Stomach smooth muscle (tissue), 2 donors: ENCODE measurements around the gene ZC3H8.

Source experiments
- H3K27ac ChIP-seq: one replicate; pipeline ENCODE4 v1.7.0; 2013; ENCODE audit warnings: mild to moderate bottlenecking, low read length, inconsistent platforms
- H3K27me3 ChIP-seq, 2 donors: one replicate each; pipeline ENCODE4 v1.7.0; 2013; ENCODE audit warnings: low read length in 2 of 2; ENCODE audit not compliant: insufficient read depth in 2 of 2, control insufficient read depth in 1 of 2
- H3K36me3 ChIP-seq, 2 donors: one replicate each; pipeline ENCODE4 v1.7.0; 2013; ENCODE audit warnings: low read length in 2 of 2; ENCODE audit not compliant: control insufficient read depth in 2 of 2, insufficient read depth in 2 of 2
- H3K4me1 ChIP-seq: one replicate; pipeline ENCODE4 v1.7.0; 2013; ENCODE audit warnings: low read length; ENCODE audit not compliant: control insufficient read depth, insufficient read depth
- H3K4me3 ChIP-seq, 2 donors: one replicate each; pipeline ENCODE4 v1.7.0; 2013; ENCODE audit warnings: low read length in 2 of 2
- H3K9ac ChIP-seq, 2 donors: one replicate each; pipeline ENCODE4 v1.7.0; 2013; ENCODE audit warnings: low read length in 2 of 2, mild to moderate bottlenecking in 1 of 2
- H3K9me3 ChIP-seq, 2 donors: one replicate each; pipeline ENCODE4 v1.7.0; 2013; ENCODE audit warnings: low read length in 2 of 2; ENCODE audit not compliant: control insufficient read depth in 2 of 2
- donor health status: healthy.
- donor health status: Pancreatic carcinoma.

Gene ZC3H8

DNA sequence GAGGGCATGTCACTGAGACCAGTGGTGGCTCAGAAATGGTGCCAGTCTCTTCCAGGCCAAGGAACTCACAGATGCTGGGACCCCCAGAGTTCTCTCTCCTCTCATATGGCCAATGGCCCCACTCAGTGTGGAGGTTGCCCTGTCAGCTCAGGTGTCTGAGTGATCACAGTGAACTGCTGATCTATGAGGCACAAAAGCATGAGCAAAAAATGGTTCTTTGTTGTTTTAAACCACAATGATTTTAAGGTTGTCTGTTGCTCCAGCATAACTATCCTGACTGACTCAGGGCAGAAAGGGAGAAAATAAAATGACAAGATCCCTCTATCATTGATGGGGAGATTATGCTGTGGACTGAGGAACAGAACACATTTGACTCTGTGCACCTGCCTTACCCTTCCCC, 58.9 kb downstream of the ZC3H8 start:
- Histone ChIP-seq H3K9me3 (peaks cover 0 to 5% of the 10 kb centered on the region in 2 donors), H3K9ac (no peak overlapping the region), H3K4me1 (no peaks in the 10 kb centered on the region), H3K4me3 (no peak overlapping the region), H3K36me3 (no peaks in the 10 kb centered on the region), H3K27ac (no peak overlapping the region), H3K27me3 (no peaks in the 10 kb centered on the region)

DNA sequence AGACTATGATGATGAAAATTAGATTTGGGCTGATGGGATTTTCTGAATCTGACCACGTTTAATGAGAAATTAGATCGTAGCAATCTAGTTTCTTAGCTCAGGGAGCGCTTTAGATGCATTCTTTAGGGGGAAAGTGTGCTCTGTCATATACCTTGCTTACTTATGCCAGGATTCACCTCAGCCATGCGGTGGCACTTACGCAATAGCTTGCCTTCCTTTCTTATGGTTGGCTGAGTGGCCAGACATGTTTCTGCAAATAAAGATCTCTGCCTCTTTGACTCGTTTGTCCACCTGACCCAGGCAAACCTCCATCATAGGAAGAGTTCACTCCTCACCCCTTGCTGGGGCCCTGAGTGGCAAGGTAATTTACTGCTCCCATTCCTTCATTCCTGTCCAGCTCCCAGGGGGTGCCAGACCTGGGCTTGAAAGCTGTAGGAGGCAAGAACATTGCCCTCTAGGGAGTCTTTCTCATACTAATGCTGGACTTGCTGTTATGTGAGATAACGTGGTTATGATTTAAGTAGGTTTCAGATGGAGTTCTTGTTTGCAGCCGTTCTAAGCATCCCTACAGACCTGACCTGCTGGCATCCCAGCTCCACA, 59.6 kb downstream of the ZC3H8 start:
- H3K27ac ChIP-seq = no peak overlapping the region
- no peak overlapping the region for H3K4me3 ChIP-seq
- no peaks in the 10 kb centered on the region for H3K4me1 ChIP-seq
- no peaks in the 10 kb centered on the region for H3K36me3 ChIP-seq
- no peaks in the 10 kb centered on the region for H3K27me3 ChIP-seq
- H3K9me3 ChIP-seq = peaks cover 0 to 4% of the 10 kb centered on the region in 2 donors
- no peak overlapping the region for H3K9ac ChIP-seq

- Histone ChIP-seq H3K27ac (no peak overlapping the region), H3K9me3 (no peaks in the 10 kb centered on the region), H3K4me1 (no peaks in the 10 kb centered on the region), H3K36me3 (no peaks in the 10 kb centered on the region), H3K4me3 (no peak overlapping the region), H3K9ac (no peak overlapping the region), H3K27me3 (no peaks in the 10 kb centered on the region)
These were observed 60.4 kb downstream of the ZC3H8 start for GRCh38 chr2:112194482-112194881.

- Histone ChIP-seq H3K27me3 (no peaks in the 10 kb centered on the region), H3K9me3 (no peaks in the 10 kb centered on the region), H3K4me3 (no peak overlapping the region), H3K36me3 (no peaks in the 10 kb centered on the region), H3K9ac (no peak overlapping the region), H3K4me1 (no peaks in the 10 kb centered on the region), H3K27ac (no peak overlapping the region)
These were observed 60.8 kb downstream of the ZC3H8 start for GRCh38 chr2:112194028-112194427.

GRCh38 chr2:112189001-112189556, 65.8 kb downstream of the ZC3H8 start:
- H3K36me3 ChIP-seq = no peaks in the 10 kb centered on the region
- H3K9ac ChIP-seq = no peak overlapping the region
- H3K27ac ChIP-seq = no peak overlapping the region
- no peak overlapping the region for H3K4me3 ChIP-seq
- no peaks in the 10 kb centered on the region for H3K4me1 ChIP-seq
- peaks cover 0 to 2% of the 10 kb centered on the region in 2 donors for H3K9me3 ChIP-seq
- H3K27me3 ChIP-seq = no peaks in the 10 kb centered on the region

DNA sequence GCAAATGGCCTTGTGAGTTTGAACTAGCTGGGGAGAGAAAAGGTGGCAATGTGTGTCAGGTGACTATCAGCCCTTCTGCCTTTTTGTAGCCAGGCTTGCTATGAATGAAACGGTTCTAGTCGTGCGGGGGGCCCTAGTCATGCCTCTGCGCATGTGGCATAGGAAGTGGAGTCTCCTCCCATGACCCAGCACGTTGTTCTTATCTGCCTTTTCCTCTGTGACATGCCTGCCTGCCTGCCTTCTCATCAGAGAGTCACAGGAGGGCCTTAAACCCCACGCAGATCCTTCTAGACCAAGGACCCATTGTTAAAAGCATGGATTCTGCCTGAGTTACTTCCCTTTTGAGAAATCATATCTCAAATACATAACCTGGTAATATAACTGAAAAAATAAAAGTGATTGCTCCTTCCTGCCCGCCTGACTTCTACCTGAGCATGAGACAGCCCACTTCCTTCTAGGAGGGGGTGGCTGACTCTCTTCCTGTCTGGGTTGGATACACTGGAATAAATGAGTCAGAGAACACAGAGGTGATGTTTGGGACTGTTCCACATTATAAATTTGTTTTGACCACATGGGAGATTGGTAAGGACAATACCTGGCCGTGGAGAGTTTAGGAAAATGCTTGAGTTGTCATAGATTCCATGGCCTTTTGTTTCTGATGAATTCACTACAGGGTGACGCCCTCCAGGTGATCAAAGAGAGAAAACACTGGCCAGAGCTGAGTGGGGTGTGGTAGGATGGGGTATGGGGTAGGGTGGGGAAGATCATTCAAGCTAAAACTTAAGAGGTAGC, 66.8 kb downstream of the ZC3H8 start:
- Histone ChIP-seq H3K9ac (no peak overlapping the region), H3K27ac (no peak overlapping the region), H3K4me3 (no peak overlapping the region), H3K36me3 (no peaks in the 10 kb centered on the region), H3K27me3 (no peaks in the 10 kb centered on the region), H3K4me1 (no peaks in the 10 kb centered on the region), H3K9me3 (peaks cover 0 to 2% of the 10 kb centered on the region in 2 donors)

GRCh38 chr2:112187046-112187715, 67.7 kb downstream of the ZC3H8 start:
- no peak overlapping the region for H3K9ac ChIP-seq
- H3K27me3 ChIP-seq = peaks cover 0 to 4% of the 10 kb centered on the region in 2 donors
- H3K27ac ChIP-seq = no peak overlapping the region
- no peaks in the 10 kb centered on the region for H3K4me1 ChIP-seq
- no peak overlapping the region for H3K4me3 ChIP-seq
- H3K9me3 ChIP-seq = peaks cover 0 to 2% of the 10 kb centered on the region in 2 donors
- no peaks in the 10 kb centered on the region for H3K36me3 ChIP-seq

DNA sequence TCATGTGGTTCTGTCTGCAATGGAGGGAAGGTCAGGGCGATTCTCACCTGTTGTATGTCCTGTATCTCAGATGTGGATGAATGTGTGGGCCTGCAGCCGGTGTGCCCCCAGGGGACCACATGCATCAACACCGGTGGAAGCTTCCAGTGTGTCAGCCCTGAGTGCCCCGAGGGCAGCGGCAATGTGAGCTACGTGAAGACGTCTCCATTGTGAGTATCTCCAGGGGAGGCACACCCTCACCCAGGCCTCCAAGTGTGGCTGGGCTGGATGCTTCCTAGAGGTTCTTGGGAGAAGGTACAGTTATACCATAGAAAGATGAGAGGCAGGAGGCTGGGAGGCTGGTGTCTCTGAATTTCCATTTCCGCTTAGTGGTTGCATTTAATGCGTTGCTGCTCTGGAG, 69.7 kb downstream of the ZC3H8 start:
- H3K36me3 ChIP-seq = no peaks in the 10 kb centered on the region
- H3K27me3 ChIP-seq = peaks cover 8 to 11% of the 10 kb centered on the region in 2 donors
- no peak overlapping the region for H3K9ac ChIP-seq
- no peaks in the 10 kb centered on the region for H3K4me1 ChIP-seq
- H3K4me3 ChIP-seq = no peak overlapping the region
- H3K9me3 ChIP-seq = peaks cover 0 to 2% of the 10 kb centered on the region in 2 donors
- H3K27ac ChIP-seq = no peak overlapping the region

- no peak overlapping the region for H3K4me3 ChIP-seq
- no peaks in the 10 kb centered on the region for H3K36me3 ChIP-seq
- H3K9ac ChIP-seq = no peak overlapping the region
- no peak overlapping the region for H3K27ac ChIP-seq
- H3K27me3 ChIP-seq = peaks cover 8 to 11% of the 10 kb centered on the region in 2 donors
- peaks cover 0 to 2% of the 10 kb centered on the region in 2 donors for H3K9me3 ChIP-seq
- H3K4me1 ChIP-seq = no peaks in the 10 kb centered on the region
These were observed 70.7 kb downstream of the ZC3H8 start for GRCh38 chr2:112184121-112184520.

DNA sequence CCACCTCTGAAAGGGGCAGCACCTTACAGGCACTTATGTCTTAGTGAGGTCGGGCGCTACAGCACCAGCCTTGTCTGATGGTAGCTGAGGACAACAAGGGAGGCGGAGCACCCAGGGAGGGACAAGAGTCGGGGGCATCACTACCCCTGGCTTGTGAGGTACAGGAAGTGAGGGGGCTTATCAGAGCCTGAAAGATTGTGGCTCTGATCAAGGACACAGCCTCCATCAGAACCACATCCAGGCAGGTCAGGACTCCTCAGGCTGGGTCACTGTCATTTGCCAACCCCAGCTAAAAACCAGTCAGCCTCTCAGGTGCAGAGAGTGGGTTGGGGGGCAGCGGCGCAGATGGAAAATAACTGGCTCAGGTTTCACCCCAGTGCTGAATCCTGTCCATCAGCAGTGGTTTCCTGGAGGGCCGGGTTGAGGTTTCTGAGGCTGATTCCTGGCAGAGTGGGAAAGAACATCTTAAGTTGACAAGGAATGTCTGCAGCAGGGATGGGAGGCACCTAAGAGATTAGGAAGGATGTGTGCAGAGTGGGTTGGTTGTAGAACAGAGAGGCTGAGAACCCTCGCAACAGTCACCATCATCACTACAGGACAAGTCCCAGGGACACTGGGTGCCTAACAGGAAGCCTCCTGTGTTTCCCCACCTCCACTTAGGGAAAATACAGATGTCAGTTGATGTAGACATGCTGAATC, 71.4 kb downstream of the ZC3H8 start:
- Histone ChIP-seq H3K27me3 (peaks cover 8 to 11% of the 10 kb centered on the region in 2 donors), H3K27ac (no peak overlapping the region), H3K36me3 (no peaks in the 10 kb centered on the region), H3K9ac (no peak overlapping the region), H3K9me3 (peaks cover 0 to 2% of the 10 kb centered on the region in 2 donors), H3K4me1 (no peaks in the 10 kb centered on the region), H3K4me3 (no peak overlapping the region)
